GM18499 (cell line): ENCODE data around the gene IFNLR1.

ENCODE experiments used
- ATAC-seq: cut with Tn5 transposase; IDR thresholded peaks from one replicate; pipeline ENCODE4 v1.9.1; 2021; ENCODE audit warnings: moderate number of reproducible peaks; ENCODE audit not compliant: insufficient read depth, unreplicated experiment

IFNLR1 gene

DNA sequence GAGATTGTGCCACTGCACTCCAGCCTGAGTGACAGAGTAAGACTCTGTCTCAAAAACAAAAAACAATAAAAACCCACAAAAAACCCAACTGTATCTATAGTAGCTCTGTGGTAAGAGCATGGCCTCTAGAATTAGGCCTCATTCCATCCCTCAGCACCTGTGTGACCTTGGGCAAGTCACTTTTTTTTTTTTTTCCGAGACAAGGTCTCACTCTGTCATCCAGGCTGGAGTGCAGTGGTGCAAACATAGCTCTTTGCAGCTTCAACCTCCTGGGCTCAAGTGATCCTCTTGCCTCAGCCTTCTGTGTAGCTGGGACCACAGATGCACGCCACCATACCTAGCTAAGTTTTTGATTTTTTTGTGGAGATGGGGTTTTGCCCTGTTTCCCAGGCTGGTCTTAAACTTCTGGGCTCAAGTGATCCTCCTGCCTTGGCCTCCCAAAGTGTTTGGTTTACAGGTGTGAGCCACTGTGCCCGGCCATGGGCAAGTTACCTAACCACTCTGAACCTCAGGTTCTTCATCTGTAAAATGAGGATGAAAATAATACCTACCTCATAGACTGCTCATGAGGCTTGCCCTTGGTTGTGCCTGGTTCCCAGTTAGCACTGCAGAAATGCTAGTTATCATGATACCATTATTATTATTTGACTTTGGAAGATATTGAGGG, 59.8 kb downstream of the IFNLR1 start:
- no peak for ATAC-seq

DNA sequence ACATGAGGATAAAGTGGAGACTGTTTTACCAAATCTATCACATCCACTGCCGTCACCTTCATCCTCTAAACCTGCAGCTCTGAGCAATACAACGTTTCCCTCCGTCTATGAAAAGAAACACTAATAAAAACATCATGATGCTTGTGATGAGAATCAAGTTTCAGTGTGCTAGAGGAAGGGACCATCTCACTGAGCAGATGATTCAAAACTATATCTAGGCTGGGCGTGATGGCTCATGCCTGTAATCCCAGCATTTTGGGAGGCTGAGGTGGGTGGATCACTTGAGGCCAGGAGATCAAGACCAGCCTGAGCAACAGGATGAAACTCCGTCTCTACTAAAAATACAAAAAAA, 60.4 kb downstream of the IFNLR1 start:
- ATAC-seq: no peak

DNA sequence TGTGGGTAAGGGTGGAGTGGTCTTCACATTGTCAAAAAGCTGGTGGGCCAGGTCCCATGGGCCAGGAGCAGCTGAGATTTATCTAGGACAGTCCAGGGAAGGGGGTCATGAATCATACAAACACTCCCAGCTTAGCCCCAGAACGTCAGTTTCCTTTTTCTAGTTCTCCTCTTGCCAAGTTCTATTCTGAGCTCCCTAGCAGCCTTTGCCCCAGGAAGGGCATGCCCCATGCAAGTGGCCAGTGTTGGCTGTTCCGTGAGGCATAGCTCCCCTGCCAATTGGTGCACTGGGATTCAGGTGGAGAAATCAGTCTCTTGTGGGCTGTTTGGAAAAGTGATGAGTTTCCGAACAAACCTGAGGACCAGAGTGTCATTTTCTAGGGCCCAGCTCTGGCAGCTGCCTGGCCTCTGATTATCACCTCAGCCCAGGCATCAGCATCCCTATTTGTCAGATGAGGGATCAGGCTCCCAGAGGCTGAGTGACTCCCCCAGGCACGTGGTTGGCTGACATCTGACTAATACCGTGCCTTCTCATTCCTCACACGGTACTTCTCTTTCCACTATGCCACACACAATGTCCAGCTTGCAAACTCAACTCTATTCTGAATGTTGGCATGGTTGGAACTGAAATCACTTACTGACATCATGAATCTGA, 60.9 kb downstream of the IFNLR1 start:
- no peak for ATAC-seq

DNA sequence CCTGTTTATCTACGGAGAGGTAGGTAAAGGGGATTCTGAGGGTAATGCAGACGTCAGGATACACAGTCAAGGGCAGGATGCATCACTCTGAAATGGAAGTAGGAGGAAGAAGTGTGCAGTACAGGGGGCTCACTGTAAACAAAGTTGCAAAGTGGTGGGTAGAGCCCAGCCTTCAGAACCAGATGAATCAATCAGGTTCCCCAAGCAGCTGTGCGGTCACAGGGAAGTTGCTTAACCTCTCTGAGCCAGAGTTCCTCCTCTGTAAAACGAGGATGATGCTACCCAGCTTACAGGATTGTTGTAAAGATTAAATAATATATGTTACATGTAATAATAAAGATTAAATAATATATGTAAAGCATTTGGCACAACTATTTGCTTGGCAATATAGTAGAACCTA, 61.6 kb downstream of the IFNLR1 start:
- ATAC-seq: no peak

DNA sequence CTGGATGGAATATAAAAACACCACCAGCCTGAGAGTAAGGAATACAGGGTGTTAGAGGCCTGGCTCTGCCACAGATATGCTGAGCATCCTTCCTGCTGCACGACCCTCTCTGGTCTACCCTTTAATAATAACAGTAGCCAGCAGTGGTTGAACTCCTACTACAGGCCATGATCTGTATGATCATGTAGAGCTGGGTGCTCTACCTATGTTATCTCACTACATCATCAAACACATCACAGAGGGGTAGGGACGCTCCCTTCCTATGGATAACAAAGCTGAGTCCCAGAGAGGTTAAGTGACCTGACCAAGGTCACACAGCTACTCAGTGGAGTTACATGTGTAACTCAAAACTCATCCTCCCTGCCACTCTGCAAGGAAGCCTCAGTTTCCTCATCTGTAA, 62.1 kb downstream of the IFNLR1 start:
- ATAC-seq: no peak

DNA sequence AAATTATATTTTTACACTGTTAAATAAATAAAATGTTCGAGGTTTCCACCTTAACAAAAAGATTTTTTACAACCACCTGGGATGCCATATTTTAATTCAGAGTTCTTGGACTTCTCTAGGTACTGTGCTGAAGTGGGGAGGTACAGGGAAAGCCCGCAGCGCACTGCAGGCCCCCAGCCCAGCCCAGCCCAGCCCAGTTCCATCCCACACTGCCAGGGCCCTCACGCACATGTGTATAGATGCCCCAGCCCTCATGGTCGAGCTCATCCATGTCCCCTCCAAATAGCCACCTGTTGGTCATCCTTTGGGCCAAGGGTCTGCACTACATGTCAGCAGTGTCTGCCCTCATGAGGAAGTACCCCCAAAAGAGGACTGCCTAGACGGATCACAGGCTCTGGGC, 63.5 kb downstream of the IFNLR1 start:
- no peak for ATAC-seq

DNA sequence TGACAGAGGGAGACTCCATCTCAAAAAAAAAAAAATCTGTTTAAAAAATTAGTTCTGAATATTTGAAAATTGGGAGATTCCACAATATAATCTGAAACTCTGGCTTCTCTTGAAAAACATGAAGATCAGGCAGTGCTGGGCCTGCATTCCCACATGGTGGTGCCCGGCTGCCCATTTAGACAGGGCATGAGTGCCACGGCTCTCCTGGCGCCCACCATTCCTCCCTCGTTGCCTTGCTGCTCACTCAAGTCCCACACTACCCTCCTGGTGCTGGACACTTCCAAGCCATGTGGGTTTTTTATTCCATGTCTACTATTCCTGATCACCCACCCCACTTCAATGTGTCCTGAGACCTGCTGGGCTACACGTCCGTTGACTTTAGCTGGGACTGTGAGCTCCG, 64.3 kb downstream of the IFNLR1 start:
- no peak for ATAC-seq

DNA sequence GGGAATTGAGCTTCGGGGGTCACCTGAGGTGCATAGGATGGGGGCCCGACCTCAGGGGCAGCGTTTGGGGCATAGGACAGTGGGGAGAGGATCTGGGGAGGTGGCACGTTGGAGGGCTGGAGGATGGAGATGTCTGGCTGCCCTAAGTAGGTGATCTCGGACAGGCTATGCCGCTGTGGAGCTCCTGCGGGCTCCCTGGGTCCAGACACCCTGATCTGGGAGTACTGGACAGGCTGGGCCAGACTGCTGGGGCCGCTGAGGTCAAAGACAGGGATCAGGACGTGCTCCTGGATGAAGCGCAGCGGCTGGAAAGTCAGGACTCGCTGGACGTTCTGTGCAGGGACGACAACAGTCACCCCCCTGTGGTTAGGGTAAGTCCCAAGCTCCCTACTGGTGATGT, 65.7 kb downstream of the IFNLR1 start:
- ATAC-seq: no peak

DNA sequence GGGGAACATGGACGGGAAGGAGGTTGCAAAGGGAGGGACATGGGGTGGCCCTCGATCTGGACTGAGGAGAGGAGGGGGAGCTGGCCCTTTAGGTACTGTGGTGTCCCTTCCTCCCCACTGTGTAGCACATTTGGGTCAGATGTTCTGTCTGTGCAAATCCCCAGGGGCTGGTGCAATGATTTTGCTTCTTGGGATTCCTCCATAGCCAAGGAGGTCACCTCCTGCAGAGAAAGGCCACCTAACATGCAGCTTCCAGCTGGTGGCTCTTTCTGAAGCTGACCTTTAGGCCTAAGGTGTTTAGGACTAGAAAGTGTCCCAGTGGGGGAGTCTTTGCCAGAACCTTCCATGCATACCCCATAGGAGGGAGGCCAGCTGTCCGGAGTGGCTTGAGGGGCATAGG, 66.1 kb downstream of the IFNLR1 start:
- ATAC-seq: no peak

DNA sequence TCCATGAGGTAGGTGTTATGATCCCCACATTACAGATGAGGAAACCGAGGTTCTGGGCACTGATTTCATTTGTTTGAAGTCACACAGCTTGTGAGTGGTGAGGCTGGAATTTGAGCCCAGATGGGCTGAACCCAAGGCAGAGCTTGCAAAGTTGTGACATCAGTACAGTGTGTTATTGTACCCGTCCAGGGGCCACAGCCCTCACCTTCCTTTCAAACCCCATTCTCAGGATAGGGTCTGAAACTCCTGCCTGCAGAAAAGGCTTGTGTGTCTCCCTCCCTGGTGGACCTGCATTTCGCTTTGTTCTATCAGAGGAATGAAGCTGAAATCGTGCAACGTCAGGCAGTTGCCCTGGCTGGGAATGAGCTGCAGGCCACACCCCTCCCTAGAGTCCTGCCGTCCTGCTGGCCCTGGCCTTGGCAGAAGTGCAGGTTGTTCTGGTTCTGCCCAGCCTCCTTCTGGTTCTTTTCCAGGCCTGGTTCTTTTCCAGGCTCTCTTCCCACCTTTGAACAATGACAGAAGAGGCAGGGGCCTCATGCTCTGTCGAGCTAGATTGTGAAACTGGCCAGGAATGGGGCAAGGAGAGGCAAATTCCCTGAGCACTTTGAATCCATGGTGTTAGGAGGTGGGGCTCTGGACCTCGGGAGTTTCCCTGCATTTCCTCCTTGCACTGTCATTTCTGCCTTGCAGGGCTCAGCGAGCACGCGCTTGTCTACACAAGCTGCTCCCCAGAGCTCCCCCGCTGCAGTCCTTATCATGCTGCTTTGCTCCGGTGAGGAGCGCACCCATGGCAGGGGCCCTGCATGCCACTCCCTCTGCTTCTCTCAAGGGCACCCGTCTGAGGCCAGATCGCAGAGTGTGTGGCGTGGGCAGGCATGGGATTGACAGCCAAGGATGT, 67.0 kb downstream of the IFNLR1 start:
- no peak for ATAC-seq

DNA sequence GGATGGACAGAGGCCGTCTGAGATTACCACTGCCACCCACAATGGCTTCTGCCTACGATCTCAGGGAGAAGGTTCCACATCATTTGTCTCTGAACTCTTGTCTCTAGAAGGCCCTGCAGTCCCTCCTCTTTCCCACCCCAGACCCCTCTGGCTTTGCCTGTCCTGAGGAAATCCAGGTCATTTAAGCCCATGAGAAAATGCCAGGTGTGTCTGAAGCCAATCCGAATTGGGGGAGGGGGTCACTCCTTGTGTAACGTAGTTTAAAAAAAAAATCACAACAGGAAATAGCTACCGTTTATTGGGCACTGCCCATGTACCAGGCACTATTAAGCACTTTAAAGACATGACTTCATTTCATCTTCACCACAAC, 67.6 kb downstream of the IFNLR1 start:
- no peak for ATAC-seq

DNA sequence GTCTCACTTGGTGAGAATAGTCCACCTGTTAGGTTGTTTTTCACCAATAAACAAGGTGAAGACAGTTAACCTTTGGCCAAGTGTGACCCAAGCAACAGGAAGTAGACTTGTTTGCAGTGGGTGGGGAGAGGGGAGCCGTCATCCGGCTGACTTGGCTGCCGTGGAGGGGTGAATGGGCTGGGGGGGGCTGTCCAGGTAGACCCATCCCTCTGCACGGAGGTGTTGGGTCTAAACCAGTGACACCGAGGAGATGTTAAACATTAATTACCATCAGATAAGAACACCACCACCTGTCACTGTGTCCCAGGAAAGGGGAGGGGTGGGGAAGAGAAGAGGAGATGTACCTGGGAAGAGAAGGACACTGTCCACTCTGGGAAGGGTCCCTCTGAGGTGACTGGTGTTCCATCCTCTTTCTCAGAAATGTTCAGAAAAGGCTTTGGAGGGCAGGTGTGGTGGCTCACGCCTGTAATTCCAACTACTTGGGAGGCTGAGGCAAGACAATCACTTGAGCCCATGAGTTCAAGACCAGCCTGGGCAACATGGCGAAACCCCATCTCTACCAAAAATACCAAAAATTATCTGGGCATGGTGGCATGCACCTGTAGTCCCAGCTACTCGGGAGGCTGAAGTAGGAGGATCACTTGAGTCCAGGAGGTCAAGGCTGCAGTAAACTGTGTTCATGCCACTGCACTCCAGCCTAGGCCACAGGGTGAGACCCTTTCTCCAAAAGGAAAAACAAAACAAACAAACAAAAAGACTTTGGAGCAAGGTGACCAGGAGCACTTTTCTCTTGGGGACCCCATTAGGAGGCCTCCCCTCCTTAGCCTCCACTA, 68.5 kb downstream of the IFNLR1 start:
- ATAC-seq: no peak

DNA sequence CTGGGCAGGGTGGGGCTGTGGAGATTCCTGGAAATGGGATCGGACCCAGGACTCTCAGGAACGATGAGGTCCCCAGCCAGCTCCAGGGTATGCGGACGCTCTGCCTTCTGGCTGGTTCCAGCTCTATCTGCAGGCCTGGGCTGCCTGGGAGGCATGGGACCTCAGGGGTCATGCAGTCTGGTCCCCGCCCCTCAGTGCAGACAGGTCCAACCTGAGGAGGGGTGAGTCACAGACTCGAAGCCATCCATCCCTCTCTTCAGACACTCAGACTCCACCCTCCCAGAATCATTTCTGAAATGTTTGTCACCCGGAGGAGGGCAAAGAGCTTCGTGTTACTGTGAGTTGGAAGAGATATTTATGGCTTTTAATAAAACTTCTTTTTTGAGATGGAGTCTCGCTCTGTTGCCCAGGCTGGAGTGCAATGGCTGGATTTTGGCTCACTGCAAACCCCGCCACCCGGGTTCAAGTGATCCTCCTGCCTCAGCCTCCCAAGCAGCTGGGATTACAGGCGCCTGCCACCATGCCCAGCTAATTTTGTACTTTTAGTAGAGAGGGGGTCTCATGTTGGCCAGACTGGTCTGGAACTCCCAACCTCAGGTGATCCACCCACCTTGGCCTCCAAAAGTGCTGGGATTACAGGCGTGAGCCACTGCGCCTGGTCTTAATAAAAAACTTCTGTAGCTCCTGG, 69.2 kb downstream of the IFNLR1 start:
- no peak for ATAC-seq

DNA sequence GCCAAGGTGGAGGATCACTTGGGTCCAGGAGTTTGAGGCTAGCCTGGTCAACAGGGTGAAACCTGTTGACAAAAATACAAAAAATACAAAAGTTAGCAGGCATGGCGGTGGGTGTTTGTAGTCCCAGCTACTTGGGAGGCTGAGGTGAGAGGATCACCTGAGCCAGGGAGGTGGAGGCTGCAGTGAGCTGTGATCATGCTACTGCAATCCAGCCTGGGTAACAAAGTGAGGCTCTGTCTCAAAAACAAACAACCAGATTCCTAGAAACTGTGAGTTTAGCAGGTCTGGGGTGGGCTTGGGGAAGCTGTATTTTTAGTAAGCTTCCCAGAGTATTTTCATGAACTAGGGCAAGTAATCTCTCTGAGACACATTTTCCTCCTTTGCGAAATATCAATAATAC, 70.0 kb downstream of the IFNLR1 start:
- ATAC-seq: no peak

DNA sequence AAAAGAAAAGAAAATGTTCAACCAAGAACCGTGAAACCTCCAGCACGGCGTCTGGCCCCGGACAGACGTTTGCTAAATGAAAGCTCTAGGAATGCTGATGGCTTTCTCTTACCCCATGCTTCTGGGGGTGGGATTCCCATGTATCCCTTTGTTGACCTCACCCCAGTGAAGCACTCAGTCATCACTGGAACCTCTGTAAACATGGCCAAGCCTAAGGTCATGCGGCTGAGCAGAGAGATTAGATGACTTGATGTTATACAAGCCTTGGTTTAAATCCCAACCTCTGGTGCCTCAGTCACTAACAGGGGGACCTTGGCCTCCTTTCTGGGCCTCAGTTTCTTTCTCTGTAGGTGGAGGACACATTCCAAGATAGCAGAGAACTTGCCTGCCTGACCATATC, 72.3 kb downstream of the IFNLR1 start:
- ATAC-seq: no peak

DNA sequence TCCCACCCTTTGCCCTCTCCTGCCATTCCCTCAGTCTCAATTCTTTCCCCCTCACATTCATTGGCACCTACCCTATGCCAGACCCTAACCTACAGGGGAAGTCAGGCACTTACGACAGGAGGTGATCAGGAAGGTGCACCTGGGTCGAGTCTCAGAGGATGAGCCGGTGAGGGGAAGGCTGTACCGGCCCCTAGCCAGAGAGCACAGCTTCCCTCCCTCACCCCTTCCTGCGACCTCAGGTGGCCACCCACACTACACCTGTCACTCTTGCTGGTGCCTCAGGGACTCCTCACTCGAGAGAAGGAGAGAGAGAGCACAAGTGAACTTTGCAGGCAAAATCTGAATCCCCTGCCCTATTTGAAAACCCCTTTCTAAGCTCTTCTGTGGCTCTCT, 73.5 kb downstream of the IFNLR1 start:
- no peak for ATAC-seq

DNA sequence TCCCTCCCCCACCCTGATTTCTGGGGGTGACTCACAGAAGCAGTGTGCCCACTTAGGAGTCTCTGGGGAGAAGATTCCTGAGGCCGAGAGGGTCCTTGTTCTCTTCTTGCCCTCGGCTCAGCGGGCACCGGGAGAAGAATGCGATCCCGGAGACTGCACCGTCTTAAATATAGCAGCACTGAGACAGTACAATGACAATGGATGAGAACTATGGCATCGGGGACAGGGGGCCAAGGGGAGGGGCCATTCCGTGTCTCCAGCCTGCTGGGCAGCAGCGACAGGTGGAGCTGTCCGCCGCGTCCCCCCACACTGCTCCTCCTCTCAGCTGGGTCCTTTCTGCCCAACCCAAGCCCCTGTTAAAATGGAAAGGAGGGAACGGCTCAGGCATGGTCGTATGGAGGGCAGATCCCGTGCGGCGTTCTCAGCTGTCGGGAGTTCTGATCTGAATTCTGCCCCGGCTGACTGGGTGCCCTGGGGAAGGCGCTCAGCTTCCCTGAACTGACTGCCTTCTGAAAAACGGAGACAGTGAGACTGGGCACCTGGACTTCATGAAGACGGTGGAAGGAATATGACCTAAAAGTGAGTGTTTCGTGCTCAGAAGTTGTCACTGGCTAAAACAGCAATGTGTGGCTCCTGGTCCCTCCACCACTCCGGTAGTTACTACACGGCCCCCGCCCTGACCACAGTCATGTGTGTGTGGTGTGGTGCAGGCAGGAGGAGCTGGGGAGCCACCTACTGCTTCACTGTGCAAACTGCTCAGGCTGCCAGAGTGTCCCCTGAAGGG, 74.9 kb downstream of the IFNLR1 start, which contains the start of gene MYOM3:
TSS of gene MYOM3 (minus strand) at position 140 of the 784 bp plus-strand sequence. CDS start 3,499 bp downstream, outside the sequence.
- ATAC-seq: no peak

DNA sequence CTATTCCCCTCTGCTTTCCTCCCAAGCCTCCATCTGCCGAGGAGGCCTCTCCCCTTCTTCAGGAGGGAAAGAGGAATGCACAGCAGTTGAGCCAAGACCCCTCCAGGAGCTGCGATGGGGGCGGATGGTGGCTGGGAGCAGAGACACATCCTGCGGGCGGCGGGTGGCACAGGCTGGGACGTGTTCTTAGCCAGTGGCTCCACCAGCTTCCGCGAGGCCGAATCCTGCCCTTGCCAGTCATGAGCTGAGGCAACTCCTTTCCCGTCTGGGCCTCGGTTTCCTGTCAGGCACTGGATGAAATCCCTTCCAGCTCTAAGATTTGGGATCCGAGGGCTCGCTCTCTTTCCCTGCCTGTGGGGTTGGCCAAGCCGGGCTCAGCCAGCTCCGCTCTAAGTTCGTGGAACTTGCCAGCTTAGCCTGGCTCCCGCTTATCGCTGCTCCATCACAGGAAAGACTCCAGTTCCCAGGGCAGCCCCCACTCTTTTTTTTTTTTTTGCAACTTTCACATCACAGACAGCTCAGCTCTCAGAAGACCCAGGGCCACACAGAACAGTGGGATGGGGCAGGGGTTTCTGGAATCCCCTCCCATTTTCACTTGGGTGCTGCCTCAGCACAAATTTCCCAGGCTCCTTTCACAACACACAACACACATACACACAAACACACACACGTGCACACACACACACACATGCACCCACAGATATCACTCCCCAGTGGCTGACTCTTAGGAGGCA, 75.7 kb downstream of the IFNLR1 start:
- ATAC-seq: no peak
